Liver (tissue), 9 donors: ENCODE data around the gene POFUT1. TPM values are rescaled to one million over a fixed set of nuclear protein-coding genes. Genes with fewer than 3 reads are reported as not detected.

Source experiments
- DNase-seq: peaks from one replicate; pipeline ENCODE4 v3.0.0-alpha.2; 2017; ENCODE audit warnings: low spot score
- H3K27ac ChIP-seq, 2 donors: one replicate each; pipeline ENCODE4 v1.7.0; 2013; ENCODE audit warnings: inconsistent platforms in 2 of 2, low read length in 2 of 2, control low read depth in 1 of 2, low read depth in 1 of 2, mild to moderate bottlenecking in 1 of 2
- H3K27me3 ChIP-seq, 4 donors: one replicate each; pipeline versions ENCODE4 v1.6.1 to v1.7.0; 2013; ENCODE audit warnings: low read length in 3 of 4, inconsistent platforms in 1 of 4, mild to moderate bottlenecking in 1 of 4, moderate library complexity in 1 of 4; ENCODE audit not compliant: control insufficient read depth in 4 of 4, insufficient read depth in 4 of 4
- H3K36me3 ChIP-seq, 4 donors: one replicate each; pipeline versions ENCODE4 v1.6.1 to v1.7.0; 2013; ENCODE audit warnings: low read length in 3 of 4, mild to moderate bottlenecking in 3 of 4, low read depth in 1 of 4, moderate library complexity in 1 of 4; ENCODE audit not compliant: control insufficient read depth in 4 of 4, insufficient read depth in 3 of 4
- H3K4me1 ChIP-seq, 4 donors: one replicate each; pipeline versions ENCODE4 v1.6.1 to v1.7.0; 2013; ENCODE audit warnings: low read length in 3 of 4, mild to moderate bottlenecking in 3 of 4, moderate library complexity in 1 of 4; ENCODE audit not compliant: control insufficient read depth in 4 of 4, insufficient read depth in 4 of 4
- H3K4me3 ChIP-seq, 3 donors: one replicate each; pipeline versions ENCODE4 v1.6.1 to v1.7.0; 2013; ENCODE audit warnings: low read length in 3 of 3, control low read depth in 1 of 3, low read depth in 1 of 3, mild to moderate bottlenecking in 1 of 3
- H3K9ac ChIP-seq, 2 donors: one replicate each; pipeline ENCODE4 v1.7.0; 2013; ENCODE audit warnings: low read length in 2 of 2, mild to moderate bottlenecking in 2 of 2, moderate library complexity in 2 of 2, control low read depth in 1 of 2, low read depth in 1 of 2
- H3K9me3 ChIP-seq, 4 donors: one replicate each; pipeline versions ENCODE4 v1.6.1 to v1.7.0; 2013; ENCODE audit warnings: low read length in 3 of 4; ENCODE audit not compliant: control insufficient read depth in 4 of 4
- ATF3 ChIP-seq: IDR thresholded peaks from 2 replicates; pipeline ENCODE4 v1.6.1; 2016; ENCODE audit warnings: antibody characterized with exemption
- CTCF ChIP-seq: fragments of 150-350 bp; IDR thresholded peaks from 2 replicates; pipeline ENCODE4 v1.5.1; 2017; ENCODE audit warnings: improper control_type of control experiment, low read depth, low read length; ENCODE audit not compliant: missing input control
- EGR1 ChIP-seq, 2 donors: IDR thresholded peaks; 2 replicates each; pipeline ENCODE4 v1.6.1; 2016 to 2018; ENCODE audit warnings: antibody characterized with exemption in 2 of 2, low read depth in 2 of 2
- FOXA1 ChIP-seq: IDR thresholded peaks from 2 replicates; pipeline ENCODE4 v1.6.1; 2016; ENCODE audit warnings: antibody characterized with exemption
- FOXA2 ChIP-seq: IDR thresholded peaks from 2 replicates; pipeline ENCODE4 v1.6.1; 2016; ENCODE audit warnings: antibody characterized with exemption
- GABPA ChIP-seq, 2 donors: IDR thresholded peaks in 1 of 2; conservative IDR thresholded peaks in 1 of 2; 2 replicates each; pipeline ENCODE4 v1.6.1; 2016; ENCODE audit warnings: antibody characterized with exemption in 2 of 2, mild to moderate bottlenecking in 1 of 2, moderate library complexity in 1 of 2
- HNF4A ChIP-seq, 2 donors: conservative IDR thresholded peaks; 2 replicates each; pipeline ENCODE4 v1.6.1; 2016; ENCODE audit warnings: antibody characterized with exemption in 2 of 2, mild to moderate bottlenecking in 2 of 2
- HNF4G ChIP-seq: IDR thresholded peaks from 2 replicates; pipeline ENCODE4 v1.6.1; 2016; ENCODE audit warnings: antibody characterized with exemption
- JUND ChIP-seq, 2 donors: IDR thresholded peaks; 2 replicates each; pipeline ENCODE4 v1.6.1; 2016; ENCODE audit warnings: antibody characterized with exemption in 2 of 2
- MAX ChIP-seq: IDR thresholded peaks from 2 replicates; pipeline ENCODE4 v1.6.1; 2016; ENCODE audit warnings: antibody characterized with exemption
- NR2F2 ChIP-seq: IDR thresholded peaks from 2 replicates; pipeline ENCODE4 v1.6.1; 2016; ENCODE audit warnings: antibody characterized with exemption
- RAD21 ChIP-seq, 2 donors: IDR thresholded peaks; 2 replicates each; pipeline ENCODE4 v1.6.1; 2016; ENCODE audit warnings: antibody characterized with exemption in 2 of 2, mild to moderate bottlenecking in 2 of 2
- REST ChIP-seq: IDR thresholded peaks from 2 replicates; pipeline ENCODE4 v1.6.1; 2016; ENCODE audit warnings: antibody characterized with exemption, mild to moderate bottlenecking
- RXRA ChIP-seq, 2 donors: IDR thresholded peaks; 2 replicates each; pipeline ENCODE4 v1.6.1; 2017 to 2018; ENCODE audit warnings: antibody characterized with exemption in 2 of 2, mild to moderate bottlenecking in 1 of 2
- SP1 ChIP-seq: IDR thresholded peaks from 2 replicates; pipeline ENCODE4 v1.6.1; 2018; ENCODE audit warnings: antibody characterized with exemption, mild to moderate bottlenecking
- TAF1 ChIP-seq: conservative IDR thresholded peaks from 2 replicates; pipeline ENCODE4 v1.6.1; 2016; ENCODE audit warnings: antibody characterized with exemption, mild to moderate bottlenecking
- YY1 ChIP-seq: IDR thresholded peaks from 2 replicates; pipeline ENCODE4 v1.6.1; 2016; ENCODE audit warnings: antibody characterized with exemption, mild to moderate bottlenecking
- ZBTB33 ChIP-seq: IDR thresholded peaks from 2 replicates; pipeline ENCODE4 v1.6.1; 2016; ENCODE audit warnings: antibody characterized with exemption
- WGBS: extraction: QIAGEN DNeasy Blood & Tissue Kit; methylation state at CpG from one replicate; pipeline ENCODE4 v1.1.7; 2013; 5-methylcytosine and 5-hydroxymethylcytosine counted together
- polyA plus RNA-seq, 2 donors: library from polyadenylated mRNA; stranded (reverse) in 1 of 2; unstranded in 1 of 2; fragments of 200-250 nt in 1 of 2; fragments of >200 nt in 1 of 2; fragmentation: Nextera tagmentation in 1 of 2; extraction: Ambion mirVana in 1 of 2; gene quantifications; one replicate each; pipeline versions ENCODE4 v1.2.1 to v1.2.3, GENCODE V29; 2013 to 2015
- total RNA-seq, 2 donors: library from RNA; depleted of rRNA; stranded (reverse); fragments of >200 nt; gene quantifications; one replicate each; pipeline ENCODE4 v1.2.3, GENCODE V29; 2014
- donor health status: healthy.
- donor health status: healthy.
- donor health status: healthy.
- donor health status: healthy.
- donor health status: healthy.

POFUT1 gene
- total and polyA plus RNA-seq, 4 donors: 14.6 to 43.3 (median 24.8) TPM

GRCh38 chr20:32218156-32218900 is 10.6 kb downstream of the POFUT1 start:
- peak overlapping the region; percentile 87 to 90 for H3K27ac ChIP-seq
- WGBS: 67% methylated on average over 5 of the region's 5 CpGs
- peak; percentile 76 for TF ChIP-seq ZBTB33
- TF ChIP-seq REST: peak; percentile 64
- TF ChIP-seq NR2F2: no peak
- peak; percentile 71 for TF ChIP-seq MAX
- peak; percentile 59 for TF ChIP-seq FOXA1
- peak; percentile 5 for TF ChIP-seq HNF4G
- TF ChIP-seq RXRA (IDR thresholded peaks at IDR 0.05): peak; percentile 96 to 97
- TF ChIP-seq CTCF: no peak
- TF ChIP-seq RAD21 (IDR thresholded peaks at IDR 0.05): peak; percentile 50 to 64
- no peak for TF ChIP-seq ATF3
- TF ChIP-seq JUND (IDR thresholded peaks at IDR 0.05): peak in 1 of 2 donors; percentile 66
- TF ChIP-seq SP1: peak; percentile 87
- TF ChIP-seq GABPA (IDR thresholded peaks at IDR 0.05 in 1 of 2, conservative IDR thresholded peaks at IDR 0.05 in 1 of 2): peak in 1 of 2 donors; percentile 37
- TF ChIP-seq HNF4A (conservative IDR thresholded peaks at IDR 0.05): peak; percentile 88 to 93
- TF ChIP-seq TAF1: no peak
- TF ChIP-seq EGR1 (IDR thresholded peaks at IDR 0.05; ENCODE audit: low read depth in 2 of 2): peak in 1 of 2 donors; percentile 56
- TF ChIP-seq FOXA2: peak; percentile 75
- TF ChIP-seq YY1: peak; percentile 80
- H3K4me3 ChIP-seq: no peak overlapping the region
- H3K4me1 ChIP-seq: peaks cover 11 to 50% (median 47%) of the 10 kb centered on the region in 4 donors
- no peaks in the 10 kb centered on the region for H3K27me3 ChIP-seq
- H3K9ac ChIP-seq: peak overlapping the region in 1 of 2 donors; percentile 38
- DNase-seq: no peak
- H3K9me3 ChIP-seq: no peaks in the 10 kb centered on the region
- H3K36me3 ChIP-seq: peaks cover 9 to 31% (median 24%) of the 10 kb centered on the region in 4 donors
